GM18502 (cell line): ENCODE measurements around the gene RDM1.
"Not testable (repeated sequence)": the region's sequence is repeated elsewhere in the genome, so short reads cannot be mapped to it uniquely, and the experiment has no call there.

Experiments
- ATAC-seq: cut with Tn5 transposase; IDR thresholded peaks from one replicate; pipeline ENCODE4 v1.9.1; 2021; ENCODE audit warnings: mild to moderate bottlenecking; ENCODE audit not compliant: unreplicated experiment, poor library complexity

Gene RDM1

GRCh38 chr17:35930211-35931065 lies at the start of gene RDM1:
TSS of gene RDM1 (minus strand) at chr17:35930773. CDS start at chr17:35930727, 46 bp downstream.
- peak; percentile 52 for ATAC-seq

GRCh38 chr17:35978346-35978745 lies 47.8 kb upstream of the RDM1 start:
- no peak for ATAC-seq

GRCh38 chr17:35977509-35977908 lies 46.9 kb upstream of the RDM1 start:
- no peak for ATAC-seq

- ATAC-seq = no peak
Observed at GRCh38 chr17:35973333-35974260, 43.0 kb upstream of the RDM1 start.

- ATAC-seq = no peak
Observed at GRCh38 chr17:35972945-35973332, 42.4 kb upstream of the RDM1 start.

GRCh38 chr17:35972535-35972934 lies 42.0 kb upstream of the RDM1 start:
- ATAC-seq = no peak

- no peak for ATAC-seq
Observed at GRCh38 chr17:35972066-35972465, 41.5 kb upstream of the RDM1 start.

GRCh38 chr17:35969558-35970380 lies 39.2 kb upstream of the RDM1 start:
- no peak for ATAC-seq

GRCh38 chr17:35968520-35969054 lies 38.0 kb upstream of the RDM1 start:
- ATAC-seq = no peak

GRCh38 chr17:35965272-35965671 lies 34.7 kb upstream of the RDM1 start:
- ATAC-seq = no peak

GRCh38 chr17:35963663-35964062 lies 33.1 kb upstream of the RDM1 start:
- ATAC-seq = no peak

- no peak for ATAC-seq
Observed at GRCh38 chr17:35953720-35954119, 23.1 kb upstream of the RDM1 start.

GRCh38 chr17:35949401-35949800 lies 18.8 kb upstream of the RDM1 start:
- ATAC-seq = no peak

GRCh38 chr17:35948092-35948491 lies 17.5 kb upstream of the RDM1 start:
- no peak for ATAC-seq

- ATAC-seq = no peak
Observed at GRCh38 chr17:35947156-35947585, 16.6 kb upstream of the RDM1 start.

GRCh38 chr17:35944151-35944550 lies 13.6 kb upstream of the RDM1 start:
- no peak for ATAC-seq

- ATAC-seq = no peak
Observed at GRCh38 chr17:35943537-35943936, 13.0 kb upstream of the RDM1 start, which contains the start of gene LYZL6. TSS of gene LYZL6 (minus strand) at chr17:35943713. CDS start at chr17:35939356, 4,357 bp downstream.

- ATAC-seq = no peak
Observed at GRCh38 chr17:35942588-35943186, 12.1 kb upstream of the RDM1 start.

- ATAC-seq = not testable (repeated sequence)
Observed at GRCh38 chr17:35938492-35938891, 7.9 kb upstream of the RDM1 start.
